Hematopoietic multipotent progenitor cell treated with erythropoietin and hydrocortisone succinate and interleukin-3 and kit ligand, for 6 days (in vitro differentiated cells): ENCODE results near the gene CORIN.

Source experiments
- DNase-seq: peaks from one replicate; pipeline ENCODE4 v3.0.0-alpha.2; 2015

CORIN gene

DNA sequence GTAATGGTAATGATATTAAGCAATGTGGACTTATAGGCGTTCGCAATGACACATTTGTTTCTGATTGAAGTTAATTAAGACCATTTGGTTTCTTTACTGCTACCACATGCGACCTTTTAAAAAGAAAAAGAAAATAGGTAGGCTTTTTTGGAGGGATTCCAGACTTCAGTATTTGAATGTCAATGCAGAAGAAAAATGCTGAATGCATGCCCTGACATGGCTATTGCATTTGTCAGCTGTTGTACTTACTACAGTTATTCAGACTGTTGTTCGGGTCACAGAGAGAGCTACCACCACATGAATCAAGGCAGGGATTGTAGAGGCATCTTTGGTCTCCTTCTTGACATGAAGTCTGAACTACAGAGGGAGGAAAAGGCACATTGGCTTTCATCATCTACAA lies 163.7 kb downstream of the CORIN start:
- DNase-seq: no peak

- no peak for DNase-seq
Measured at GRCh38 chr4:47672696-47673095, 165.2 kb downstream of the CORIN start.

DNA sequence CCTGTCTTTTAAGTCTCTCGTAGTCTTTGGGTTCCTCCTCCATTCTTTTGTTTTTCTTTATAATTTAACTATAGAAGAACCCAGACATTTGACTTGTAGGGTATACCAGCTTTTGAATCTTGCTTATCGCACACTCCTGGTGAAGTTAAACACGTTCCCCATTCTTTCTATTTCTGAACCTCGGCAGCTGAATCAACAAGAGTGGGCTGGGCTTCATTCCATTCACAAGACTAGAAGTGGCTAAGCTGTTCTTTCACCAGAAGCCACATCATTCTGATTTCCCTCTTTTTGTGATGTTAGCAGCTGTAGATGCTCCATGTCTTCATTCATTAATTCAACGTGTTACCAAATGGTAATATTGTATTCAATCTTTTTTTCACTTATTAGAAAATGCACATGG lies 167.9 kb downstream of the CORIN start:
- no peak for DNase-seq

DNA sequence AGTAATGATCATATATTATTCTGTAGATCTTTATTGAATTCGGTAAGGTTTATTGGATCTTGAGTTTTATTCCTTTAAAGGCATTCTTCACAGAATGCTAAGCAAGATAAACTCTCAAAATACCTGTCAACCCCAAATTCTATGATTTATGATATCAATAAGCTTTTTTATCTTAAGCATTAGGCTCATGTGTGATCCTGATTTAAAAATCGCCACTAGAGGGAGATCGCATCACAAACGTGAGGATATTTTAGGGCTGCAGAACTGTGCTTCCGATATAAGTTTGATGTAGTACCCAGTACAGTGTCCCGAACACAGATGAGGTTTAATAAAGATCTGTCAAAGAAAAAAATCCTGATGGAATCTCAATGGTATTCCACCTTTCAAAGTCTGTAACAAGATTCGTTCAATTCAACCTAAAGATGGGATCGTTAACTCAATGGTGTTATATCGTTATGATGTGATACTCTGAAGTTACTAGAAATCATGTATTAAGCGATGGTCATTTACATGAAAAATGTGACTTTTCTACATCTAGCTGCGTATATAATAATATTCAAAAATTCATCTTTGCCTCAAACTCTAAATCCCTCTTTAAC lies 169.0 kb downstream of the CORIN start:
- DNase-seq: peak; percentile 74

GRCh38 chr4:47668256-47668655 lies 169.6 kb downstream of the CORIN start:
- DNase-seq: no peak

- no peak for DNase-seq
Measured at GRCh38 chr4:47667552-47667951, 170.3 kb downstream of the CORIN start.

GRCh38 chr4:47664051-47664826 lies 173.6 kb downstream of the CORIN start:
- DNase-seq: no peak

DNA sequence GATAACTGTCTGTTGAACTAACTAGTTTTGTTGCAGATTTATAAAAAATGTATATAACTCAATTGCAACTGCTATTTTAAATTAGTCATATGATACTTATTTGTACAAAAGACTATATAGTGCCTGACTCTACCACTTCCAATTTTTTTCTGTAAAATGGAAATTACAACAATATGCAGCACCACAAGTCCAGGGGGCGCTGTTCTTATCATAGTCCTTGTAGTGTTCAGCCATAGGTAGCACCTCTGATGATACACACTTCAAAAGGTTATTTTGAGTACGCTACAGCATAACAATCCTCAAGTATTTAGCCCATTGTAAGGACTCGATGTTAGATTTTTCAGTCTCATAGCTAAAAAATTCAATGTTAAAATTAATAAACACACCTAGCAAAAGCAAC lies 174.9 kb downstream of the CORIN start:
- DNase-seq: peak; percentile 50

GRCh38 chr4:47661741-47662140 lies 176.1 kb downstream of the CORIN start:
- DNase-seq: no peak

DNA sequence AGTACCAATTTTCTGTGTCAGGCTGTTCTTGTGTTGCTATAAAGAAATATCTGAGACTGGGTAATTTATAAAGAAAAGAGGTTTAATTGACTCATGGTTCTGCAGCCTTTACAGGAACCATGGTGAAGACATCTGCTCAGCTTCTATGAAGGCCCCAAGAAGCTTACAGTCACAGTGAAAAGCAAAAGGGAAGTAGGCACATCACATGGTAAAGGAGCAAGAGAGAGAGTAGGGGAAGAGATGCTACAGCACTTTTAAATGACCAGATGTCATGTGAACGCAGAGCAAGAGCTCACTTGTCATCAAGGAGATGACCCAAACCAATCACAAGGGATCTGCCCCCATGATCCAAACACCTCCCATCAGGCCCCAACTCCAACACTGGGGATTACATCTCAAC lies 178.5 kb downstream of the CORIN start:
- no peak for DNase-seq

- no peak for DNase-seq
Measured at GRCh38 chr4:47654972-47655693, 182.7 kb downstream of the CORIN start.

DNA sequence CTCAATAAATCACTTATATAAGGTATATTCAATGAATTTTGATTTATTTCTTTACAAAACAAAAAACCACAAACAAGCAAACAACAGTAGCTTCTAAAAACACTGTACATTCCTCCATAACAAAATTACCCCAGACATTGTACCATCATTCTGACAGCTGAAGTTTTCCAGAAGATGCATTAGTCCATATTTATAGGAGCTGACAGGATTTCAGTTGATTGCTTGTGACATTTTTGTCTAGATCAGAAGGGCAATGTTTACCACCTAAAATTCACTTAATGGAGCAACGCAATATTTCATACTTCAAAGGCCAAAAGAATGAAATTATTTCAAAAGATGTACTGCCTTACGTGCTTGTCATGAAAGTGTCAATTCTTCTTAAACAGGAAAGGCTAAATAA lies 185.8 kb downstream of the CORIN start:
- no peak for DNase-seq

DNA sequence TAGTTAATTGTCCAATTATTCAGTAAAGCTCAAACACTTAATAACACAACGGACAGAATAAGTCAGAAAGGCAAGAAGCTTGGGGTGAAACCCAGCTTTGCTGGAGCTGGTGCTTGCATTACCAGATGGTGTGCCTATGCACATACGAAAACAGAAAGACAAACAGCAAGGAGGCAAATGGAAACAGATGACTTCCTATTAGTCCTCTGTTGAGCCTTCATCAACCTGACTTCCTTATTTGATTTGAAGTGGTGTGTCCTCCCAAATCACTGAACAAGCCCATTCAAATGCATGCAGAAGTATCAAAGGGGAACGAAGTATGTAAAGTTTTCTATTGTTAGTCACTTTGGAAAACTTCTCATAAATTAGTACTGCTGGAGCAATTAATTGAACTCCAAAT lies 186.6 kb downstream of the CORIN start:
- DNase-seq: no peak

DNA sequence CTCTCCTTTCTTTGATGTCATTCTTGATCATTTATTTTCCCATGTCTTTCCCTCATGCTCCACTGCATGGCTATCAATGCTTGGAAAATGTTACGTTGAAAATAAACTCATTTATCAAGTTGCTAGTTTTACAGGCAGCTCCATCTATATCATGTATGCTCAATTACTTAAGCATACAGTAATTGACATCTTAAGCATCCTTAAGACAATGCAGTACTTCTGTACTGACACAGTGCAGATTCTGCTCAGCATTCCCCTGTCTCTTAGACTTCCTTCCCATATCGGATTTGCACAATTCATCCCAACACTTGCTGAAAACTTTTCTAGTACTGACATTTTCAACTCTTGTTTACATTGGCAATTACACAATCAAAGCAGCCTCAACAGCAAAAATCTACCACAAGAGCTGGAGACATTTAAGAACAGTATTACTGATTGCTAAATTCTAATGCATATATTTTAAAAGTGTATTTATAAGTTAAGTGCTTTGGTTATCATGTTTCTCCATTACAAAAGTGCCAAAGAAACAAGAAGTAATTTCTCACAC lies 187.2 kb downstream of the CORIN start:
- no peak for DNase-seq

DNA sequence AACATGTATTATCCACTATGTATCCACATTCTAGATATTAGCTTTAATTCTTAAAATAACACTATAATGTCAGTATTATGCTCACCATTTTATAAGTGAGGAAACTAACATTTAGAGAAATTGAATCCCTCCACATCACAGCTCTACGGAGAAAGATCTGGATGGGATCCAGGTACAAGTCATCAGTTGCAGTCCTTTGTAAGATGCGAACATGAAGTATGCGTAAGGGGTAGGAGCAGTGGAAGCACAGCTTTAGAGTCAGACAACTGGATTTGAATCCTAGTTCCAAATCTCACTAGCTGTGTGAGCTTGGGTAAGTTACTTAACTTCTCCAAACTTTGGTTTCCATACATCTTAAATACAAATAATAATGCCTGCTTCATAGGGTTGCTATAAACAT lies 190.3 kb downstream of the CORIN start:
- no peak for DNase-seq

- DNase-seq: no peak
Measured at GRCh38 chr4:47647029-47647428, 190.8 kb downstream of the CORIN start.

- no peak for DNase-seq
Measured at GRCh38 chr4:47646372-47646771, 191.5 kb downstream of the CORIN start.

DNA sequence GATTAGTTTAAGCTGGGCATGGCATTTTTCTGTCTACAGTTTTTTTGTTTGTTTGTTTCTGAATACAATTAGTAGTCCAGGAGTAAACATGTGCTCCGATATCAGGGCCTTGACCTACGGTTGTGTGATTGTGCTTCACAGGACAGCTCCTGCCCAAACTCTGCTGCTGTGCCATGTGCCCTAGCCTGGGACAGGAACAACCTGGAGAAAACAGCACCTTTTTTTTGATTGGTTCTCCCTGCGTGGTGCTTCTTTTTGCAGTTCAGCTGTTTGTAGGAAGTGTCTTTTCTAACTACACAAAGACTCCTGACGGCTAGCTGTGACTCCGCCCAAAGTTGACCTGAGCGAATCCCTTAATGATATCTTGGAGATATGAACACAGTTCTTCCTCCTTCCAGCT lies 194.0 kb downstream of the CORIN start:
- DNase-seq: no peak

DNA sequence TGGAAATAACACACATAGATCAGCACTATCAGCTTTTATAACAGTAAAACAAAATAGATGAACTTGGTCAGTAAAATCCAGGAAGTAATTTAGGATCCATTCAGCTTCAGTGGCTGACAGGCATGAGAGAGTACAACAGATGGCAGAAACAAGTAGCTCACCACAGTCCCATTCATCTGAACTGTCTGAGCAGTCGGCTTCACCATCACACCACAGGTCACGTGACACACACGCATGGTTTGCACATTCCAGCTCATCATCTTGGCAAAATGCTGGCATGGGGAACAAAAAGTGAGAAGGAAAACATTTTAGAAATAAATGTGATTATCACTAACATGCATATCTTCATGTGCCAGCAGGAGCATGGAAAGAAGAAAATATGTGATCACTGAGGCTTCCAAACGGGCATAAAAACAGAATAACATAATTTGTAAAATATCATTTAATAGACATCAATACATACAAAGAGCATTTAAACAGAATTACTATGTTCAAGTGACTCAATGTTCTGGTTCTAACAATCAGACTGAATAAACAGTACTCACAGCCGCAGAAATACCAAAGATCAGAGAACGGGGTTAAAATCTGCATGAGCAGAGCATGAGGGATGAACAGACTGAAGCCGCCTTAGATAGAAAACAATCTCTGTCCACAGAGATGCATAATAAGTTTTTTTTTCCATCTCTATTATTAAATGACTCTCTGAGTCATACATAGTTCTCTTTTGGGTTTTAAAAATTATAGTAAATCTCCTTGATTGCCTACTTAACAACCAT lies 194.7 kb downstream of the CORIN start:
- DNase-seq: no peak

DNA sequence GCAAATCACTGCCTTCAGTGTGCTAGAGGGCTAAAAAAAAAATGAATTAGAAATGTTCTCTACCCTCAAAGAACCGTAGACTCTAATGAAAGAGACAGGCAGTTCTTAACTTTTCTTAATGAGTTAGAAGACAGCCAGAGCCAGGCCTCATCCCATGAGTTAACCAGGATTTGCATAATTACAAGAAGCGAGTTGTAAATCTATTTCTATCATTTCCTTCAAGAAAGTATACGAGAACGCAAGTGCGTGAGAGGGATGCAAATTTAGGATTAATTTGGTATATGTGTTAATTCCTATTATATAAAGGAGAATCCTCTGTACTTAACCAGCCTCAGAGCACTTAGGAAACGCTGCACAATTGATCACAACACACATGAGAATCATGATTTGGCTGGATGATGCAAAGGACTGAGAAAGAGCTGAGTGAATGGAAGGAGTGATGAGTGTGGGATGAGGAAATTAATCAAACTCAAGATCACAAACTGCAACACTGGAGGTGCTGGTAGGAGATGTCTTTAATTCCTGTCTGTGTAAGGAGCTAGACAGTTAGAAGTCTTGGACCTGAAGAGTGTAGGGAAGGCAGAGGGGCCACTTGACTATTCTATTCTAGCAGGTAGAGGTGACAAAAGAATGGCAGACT lies 195.6 kb downstream of the CORIN start:
- no peak for DNase-seq

- DNase-seq: no peak
Measured at GRCh38 chr4:47641755-47642154, 196.1 kb downstream of the CORIN start.

- no peak for DNase-seq
Measured at GRCh38 chr4:47640911-47641310, 197.0 kb downstream of the CORIN start.

GRCh38 chr4:47639531-47639930 lies 198.3 kb downstream of the CORIN start:
- DNase-seq: no peak
